GM21619 (cell line): ENCODE data around the gene MSH3.
"Not testable (repeated sequence)": the region's sequence is repeated elsewhere in the genome, so short reads cannot be mapped to it uniquely, and the experiment has no call there.

Experiments
- ATAC-seq: cut with Tn5 transposase; IDR thresholded peaks from one replicate; pipeline ENCODE4 v1.9.1; 2021; ENCODE audit not compliant: unreplicated experiment

Gene MSH3

GRCh38 chr5:80884929-80885328, 230.5 kb downstream of the MSH3 start:
- ATAC-seq, result no peak

DNA sequence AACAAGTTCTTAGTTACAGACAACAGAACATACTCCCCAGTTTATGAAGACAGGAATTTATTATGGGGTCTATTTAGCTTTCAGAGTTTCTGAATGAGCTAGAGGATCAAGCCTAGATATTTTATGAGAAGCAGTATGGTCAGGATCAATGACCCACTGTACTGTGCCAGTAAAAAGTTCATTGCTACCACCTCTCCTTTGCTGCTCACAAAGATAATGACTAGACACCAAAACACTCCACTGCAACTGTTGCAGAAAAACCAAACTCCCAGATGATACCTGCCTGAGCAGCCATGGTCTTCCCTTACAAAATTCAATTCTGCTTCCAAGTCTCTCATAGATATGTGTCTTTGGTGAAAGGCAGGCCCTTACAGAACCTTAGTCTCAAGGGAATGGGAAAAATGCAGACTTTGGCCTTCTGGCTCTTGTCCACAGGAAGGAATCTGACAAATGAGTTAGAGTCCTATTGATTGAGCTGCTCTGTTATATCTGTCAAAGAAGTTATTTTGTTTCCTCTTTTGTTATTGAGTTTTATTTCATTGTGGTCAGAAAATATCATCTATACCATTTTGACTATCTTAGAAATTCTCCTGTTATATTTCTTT, 231.0 kb downstream of the MSH3 start:
- ATAC-seq, result no peak

DNA sequence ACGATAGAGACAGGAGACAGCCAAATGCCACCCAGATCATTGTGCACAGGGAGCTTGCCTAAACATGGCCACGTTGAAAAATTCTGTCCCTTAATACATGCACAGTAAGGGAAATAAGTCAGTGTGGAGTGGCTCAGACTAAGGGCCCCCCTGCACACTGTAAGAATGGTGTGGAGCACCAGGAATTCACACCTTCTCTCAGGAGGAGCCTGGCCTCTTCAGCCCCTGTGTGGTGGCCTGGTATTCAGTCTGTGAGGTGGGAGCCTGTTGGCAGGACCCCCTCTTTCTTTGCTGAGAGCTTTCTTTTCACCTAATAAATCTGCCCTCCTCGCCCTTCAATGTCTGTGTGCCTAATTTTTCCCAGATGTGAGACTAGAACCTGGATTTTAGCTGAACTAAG, 239.6 kb downstream of the MSH3 start:
- ATAC-seq, result no peak

DNA sequence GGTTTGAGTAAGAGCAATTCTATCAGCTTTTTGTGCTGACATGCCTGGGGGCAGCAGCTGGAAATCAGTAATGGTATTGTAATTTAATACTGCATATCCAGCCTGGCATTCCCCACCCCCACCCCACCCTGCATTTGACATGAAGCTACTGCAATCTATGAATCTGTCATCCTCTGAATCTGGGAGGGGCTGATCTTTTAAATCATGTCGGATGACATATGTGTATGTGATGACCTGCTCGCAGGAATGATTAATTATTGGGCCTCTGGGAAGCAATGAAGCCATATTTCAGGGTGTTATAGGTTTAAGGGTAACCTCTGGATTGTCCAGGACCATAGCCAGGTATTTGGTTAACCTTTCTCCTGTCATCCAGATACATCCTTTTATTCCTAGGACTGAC, 241.1 kb downstream of the MSH3 start:
- ATAC-seq, result no peak

DNA sequence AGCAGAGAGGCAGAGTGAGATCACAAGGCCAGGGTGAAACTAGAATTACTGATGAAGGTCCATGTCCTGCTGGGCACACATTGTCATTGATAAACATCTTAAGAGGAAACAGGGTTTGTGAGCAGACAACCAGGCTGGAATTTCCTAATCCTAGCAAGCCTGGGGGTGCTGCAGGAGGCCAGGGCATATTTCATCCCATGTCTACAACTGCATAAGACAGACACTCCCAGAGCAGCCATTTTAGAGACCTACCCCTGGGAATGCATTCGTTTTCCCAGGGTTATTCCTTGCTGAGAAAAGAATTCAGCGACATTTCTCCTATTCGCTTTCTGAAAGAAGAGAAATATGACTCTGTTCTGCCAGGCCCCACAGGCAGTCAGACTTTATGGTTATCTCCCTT, 248.2 kb downstream of the MSH3 start:
- not testable (repeated sequence) for ATAC-seq

- ATAC-seq, result no peak
These were observed 250.2 kb downstream of the MSH3 start for GRCh38 chr5:80904533-80905187.

- ATAC-seq, result no peak
These were observed 251.0 kb downstream of the MSH3 start for GRCh38 chr5:80905405-80905804.

GRCh38 chr5:80912479-80912878, 258.0 kb downstream of the MSH3 start:
- ATAC-seq, result no peak

- no peak for ATAC-seq
These were observed 261.3 kb downstream of the MSH3 start for GRCh38 chr5:80915716-80916115.

- no peak for ATAC-seq
These were observed 262.2 kb downstream of the MSH3 start for GRCh38 chr5:80916676-80917075.

DNA sequence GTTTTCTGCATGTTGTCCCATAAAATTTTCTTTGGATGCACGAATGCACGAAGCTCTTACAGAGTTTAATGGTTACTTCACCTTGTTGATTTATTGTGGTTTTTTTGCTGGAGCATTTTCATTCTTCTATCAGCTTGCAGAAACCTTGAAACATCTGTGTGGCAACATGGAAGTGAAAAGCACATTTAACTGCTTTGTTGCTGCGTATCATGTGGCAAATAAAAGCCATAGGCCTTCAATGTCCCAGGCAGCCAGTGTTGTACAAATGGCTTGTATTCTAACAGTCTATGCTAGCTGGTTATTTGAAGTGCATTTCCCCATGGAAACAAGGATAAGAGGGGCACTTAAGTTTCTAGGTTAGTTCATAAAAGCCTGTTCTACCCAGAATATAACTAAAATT, 263.2 kb downstream of the MSH3 start:
- ATAC-seq, result no peak

DNA sequence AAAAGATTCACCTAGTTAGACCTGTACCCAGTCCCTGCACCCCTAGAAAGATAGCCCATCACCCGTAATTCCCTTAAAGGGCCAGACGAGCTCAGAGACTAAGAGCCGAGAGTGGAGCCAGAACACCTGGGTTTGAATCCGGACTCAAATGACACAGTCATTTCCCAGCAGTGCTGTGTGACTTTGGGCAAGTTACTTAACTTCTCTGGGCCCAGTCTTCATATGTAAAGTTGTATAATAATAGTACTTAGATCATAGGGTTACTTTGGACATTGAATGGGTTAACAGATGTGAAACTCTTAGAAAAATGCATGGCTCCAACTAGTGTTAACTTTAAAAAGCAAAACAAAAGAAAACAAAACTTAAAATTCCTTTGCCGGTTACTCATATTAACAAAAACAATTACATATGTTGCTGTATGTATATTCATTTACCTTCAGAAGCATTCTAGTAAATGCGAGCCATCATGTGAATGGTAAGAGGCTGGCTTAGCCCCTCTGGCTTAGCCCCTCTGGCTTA, 265.3 kb downstream of the MSH3 start:
- ATAC-seq, result no peak

GRCh38 chr5:80920333-80920732, 265.9 kb downstream of the MSH3 start:
- ATAC-seq, result no peak

- ATAC-seq, result no peak
These were observed 266.6 kb downstream of the MSH3 start for GRCh38 chr5:80921026-80921425.

DNA sequence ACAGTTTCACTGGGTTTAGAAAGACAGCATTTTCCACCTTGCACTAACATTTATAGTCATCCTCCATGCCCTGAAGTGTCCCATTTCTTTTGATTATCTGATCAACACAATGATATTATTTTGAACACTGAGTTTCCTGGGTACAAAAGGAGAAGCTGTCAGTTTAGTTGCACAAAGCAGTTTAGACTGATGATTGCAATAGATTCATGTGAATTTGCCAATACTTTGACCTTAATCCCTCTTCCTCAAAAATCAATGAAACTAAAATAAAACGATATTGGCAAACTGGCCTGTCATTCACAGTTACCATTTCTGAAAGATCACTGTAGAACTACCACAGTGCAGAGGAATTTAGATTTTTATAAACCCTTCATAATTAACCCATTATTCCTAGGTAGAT, 271.5 kb downstream of the MSH3 start:
- no peak for ATAC-seq
